GM21367 (cell line): ENCODE data around the gene SYNM.
"Not testable (repeated sequence)": the region's sequence is repeated elsewhere in the genome, so short reads cannot be mapped to it uniquely, and the experiment has no call there.

Source experiments
- ATAC-seq: cut with Tn5 transposase; IDR thresholded peaks from one replicate; pipeline ENCODE4 v1.9.1; 2021; ENCODE audit not compliant: unreplicated experiment

Gene SYNM, protein sequence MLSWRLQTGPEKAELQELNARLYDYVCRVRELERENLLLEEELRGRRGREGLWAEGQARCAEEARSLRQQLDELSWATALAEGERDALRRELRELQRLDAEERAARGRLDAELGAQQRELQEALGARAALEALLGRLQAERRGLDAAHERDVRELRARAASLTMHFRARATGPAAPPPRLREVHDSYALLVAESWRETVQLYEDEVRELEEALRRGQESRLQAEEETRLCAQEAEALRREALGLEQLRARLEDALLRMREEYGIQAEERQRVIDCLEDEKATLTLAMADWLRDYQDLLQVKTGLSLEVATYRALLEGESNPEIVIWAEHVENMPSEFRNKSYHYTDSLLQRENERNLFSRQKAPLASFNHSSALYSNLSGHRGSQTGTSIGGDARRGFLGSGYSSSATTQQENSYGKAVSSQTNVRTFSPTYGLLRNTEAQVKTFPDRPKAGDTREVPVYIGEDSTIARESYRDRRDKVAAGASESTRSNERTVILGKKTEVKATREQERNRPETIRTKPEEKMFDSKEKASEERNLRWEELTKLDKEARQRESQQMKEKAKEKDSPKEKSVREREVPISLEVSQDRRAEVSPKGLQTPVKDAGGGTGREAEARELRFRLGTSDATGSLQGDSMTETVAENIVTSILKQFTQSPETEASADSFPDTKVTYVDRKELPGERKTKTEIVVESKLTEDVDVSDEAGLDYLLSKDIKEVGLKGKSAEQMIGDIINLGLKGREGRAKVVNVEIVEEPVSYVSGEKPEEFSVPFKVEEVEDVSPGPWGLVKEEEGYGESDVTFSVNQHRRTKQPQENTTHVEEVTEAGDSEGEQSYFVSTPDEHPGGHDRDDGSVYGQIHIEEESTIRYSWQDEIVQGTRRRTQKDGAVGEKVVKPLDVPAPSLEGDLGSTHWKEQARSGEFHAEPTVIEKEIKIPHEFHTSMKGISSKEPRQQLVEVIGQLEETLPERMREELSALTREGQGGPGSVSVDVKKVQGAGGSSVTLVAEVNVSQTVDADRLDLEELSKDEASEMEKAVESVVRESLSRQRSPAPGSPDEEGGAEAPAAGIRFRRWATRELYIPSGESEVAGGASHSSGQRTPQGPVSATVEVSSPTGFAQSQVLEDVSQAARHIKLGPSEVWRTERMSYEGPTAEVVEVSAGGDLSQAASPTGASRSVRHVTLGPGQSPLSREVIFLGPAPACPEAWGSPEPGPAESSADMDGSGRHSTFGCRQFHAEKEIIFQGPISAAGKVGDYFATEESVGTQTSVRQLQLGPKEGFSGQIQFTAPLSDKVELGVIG (N-terminal part only)

DNA sequence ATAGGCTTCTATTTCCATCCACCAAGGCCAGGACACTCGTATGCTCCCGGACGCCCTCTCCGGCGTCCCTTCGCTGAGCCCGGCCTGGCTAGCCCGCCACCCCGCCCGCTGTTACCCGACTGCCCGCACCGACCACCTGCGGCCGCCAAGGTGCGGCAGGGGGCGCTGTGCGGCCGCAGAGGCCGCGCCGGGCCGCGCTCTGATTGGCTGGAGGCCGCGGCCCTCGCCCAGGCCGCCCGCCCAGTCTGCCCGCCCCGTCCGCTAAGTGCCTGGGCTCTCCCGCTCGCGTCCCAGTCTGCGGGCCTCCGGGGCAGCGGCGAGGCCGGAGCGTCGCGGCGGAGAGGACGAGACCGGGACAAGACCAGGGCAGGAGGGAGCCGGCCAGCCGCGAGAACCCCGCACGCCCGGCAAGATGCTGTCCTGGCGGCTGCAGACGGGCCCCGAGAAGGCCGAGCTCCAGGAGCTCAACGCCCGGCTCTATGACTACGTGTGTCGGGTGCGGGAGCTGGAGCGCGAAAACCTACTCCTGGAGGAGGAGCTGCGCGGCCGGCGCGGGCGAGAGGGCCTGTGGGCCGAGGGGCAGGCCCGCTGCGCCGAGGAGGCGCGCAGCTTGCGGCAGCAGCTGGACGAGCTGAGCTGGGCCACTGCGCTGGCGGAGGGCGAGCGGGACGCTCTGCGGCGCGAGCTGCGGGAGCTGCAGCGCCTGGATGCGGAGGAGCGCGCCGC is at the start of gene SYNM:
Gene SYNM, plus strand, starts transcription at position 293 of the 726 bp plus-strand sequence. Its CDS starts 120 bp downstream, at position 413.
- peak; percentile 73 for ATAC-seq

DNA sequence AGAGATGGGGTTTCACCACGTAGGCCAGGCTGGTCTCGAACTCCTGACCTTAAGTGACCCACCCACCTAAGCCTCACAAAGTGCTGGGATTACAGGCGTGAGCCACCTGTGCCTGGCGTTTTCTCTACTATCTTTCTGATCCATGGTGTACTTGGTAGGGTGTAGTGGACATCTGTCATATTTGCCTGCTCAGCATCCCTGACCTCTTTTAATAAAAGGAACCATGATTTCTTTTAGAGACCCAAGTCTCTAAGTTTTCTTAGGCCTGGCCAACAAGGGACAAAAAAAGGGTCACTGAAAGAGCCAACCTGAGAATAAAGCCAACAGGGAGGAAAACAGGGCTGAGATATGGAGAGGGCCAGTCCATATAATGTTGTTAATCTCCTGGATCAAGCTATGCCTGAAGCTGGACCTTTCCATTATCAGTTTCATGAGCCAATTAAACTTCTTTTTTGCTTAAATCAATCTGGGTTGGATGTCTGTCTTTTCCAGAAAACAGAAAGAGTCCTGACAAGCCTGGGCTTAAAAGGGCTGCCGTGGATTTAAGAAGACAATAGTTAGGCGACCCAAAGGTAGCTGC is 49.2 kb upstream of the SYNM start:
- ATAC-seq = no peak

DNA sequence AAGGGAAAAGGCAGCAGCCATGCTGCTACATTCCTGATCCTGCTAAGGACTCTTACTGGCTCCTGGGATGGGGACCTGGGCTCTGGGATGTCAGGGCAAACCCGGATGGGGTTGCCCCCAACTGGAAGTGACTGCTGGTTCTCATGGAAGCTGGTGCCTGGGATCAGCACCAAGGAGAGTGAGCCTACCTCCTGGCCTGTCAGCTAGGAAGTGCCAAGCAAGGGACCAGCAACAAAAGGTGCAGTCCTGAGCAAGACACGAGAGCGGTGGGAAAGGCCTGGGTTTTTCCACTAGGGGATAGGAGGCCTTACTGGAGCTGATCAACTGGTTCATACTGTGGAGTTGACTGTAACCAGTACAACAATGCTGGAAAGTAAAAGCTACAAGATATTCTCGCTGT is 47.9 kb upstream of the SYNM start:
- ATAC-seq = no peak

DNA sequence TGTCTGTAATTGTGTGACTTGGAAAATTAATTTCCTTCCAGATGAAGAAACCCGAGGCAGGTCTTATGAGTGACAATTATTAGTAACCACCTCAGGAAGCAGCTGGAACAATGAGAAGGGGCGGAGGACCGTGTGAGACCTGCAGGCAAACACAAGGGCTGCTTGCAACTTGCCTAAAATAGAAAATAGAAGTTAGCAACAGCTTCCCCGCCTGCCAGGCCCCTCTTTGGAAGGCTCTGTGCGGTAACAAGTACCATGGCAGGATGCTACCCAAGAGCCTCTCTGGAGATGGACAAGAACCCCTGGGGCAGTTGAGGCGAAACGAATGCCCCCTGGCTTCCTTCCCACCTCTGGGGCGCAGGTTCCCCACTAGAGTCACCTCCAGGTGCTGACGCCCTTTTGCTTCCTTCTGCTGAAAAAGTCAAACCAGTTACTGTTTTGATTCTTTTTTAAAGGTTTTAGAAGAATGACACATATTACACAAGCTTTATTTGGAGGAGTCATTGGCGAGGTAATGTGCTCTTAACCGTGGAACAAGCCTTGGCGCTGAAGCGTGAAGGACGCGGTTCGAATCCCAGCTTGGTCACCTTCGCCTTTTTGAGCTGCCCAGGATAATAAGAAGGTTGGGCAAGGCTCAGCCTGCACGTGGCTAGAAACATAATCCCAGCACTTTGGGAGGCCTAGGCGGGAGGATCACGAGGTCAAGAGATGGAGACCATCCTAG is 47.0 kb upstream of the SYNM start:
- no peak for ATAC-seq

DNA sequence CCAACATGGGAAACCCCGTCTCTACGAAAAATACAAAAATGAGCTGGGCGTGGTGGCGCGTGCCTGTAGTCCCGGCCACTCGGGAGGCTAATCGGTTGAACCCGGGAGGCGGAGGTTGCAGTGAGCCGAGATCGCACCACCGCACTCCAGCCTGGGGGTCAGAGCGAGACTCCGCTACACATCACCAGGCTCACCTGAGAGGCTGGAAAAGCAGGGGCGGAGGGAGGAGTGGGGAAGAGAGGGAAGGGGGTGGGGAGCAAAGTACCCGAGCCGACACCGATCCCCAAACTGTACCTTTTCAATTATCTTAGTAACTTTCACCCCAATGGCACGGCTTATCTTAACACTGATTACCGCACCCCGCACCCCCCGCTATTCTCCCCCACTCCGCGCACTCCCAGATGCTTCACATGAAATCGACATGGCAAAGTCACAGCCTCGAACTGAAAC is 46.4 kb upstream of the SYNM start:
- ATAC-seq = no peak

DNA sequence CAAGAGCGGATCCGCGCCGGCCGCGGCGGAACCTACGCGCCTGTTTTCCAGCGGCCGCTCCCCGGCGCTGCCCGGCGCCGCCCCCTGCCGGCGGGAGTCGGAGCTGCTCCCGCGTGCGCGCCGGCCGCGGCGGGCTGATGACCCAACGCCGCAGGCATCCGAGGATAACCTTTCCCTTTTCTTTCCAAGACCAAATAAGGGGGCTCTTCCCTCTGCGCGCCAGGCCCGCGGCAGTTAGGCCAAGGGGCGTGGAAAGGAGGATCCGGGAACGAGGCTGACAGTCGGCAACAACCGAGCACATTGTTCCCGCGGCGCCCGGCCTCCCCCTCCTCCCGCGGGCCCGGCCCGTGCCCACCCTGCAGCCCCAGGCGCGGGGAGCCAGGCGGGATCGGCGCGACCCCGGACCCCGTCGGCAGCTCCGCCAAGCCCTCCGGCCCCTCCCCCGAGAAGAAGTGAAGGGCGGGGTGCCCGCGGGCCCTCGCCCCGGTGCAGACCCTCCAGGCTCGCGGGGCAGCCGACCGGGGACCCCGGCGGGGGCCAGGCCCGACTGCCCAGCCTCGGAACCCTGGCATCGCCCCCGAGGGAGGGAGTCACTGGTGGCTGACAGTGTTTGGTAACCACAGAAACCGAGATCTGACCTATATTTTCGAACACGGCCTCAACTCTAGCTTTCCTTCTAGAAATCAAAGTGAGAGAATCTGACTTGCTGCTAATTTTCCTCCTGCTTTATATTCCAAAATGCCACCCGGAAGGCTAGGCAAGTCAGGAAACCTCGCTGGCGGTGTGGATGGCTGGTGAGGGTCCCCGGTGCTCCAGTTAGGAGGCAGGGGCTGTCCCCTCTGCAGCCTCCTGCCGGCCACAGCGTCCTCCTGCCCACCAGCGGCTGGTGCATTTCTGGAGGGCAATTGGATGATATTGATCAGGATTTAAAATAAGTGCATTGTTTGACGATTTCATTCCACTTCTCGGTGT is 45.6 kb upstream of the SYNM start:
- ATAC-seq = peak; percentile 76

DNA sequence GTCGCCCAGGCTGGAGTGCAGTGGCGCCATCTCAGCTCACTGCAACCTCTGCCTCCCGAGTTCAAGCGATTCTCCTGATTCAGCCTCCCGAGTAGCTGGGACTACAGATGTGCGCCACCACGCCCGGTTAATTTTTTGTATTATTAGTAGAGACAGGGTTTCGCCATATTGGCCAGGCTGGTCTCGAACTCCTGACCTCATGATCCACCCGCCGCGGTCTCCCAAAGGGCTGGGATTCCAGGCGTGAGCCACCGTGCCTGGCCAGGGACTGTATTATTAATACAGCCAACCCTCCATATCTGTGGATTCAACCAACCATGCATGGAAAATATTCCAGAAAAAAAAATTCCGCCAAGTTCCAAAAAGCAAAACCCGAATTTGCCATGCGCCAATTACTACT is 44.7 kb upstream of the SYNM start:
- not testable (repeated sequence) for ATAC-seq

DNA sequence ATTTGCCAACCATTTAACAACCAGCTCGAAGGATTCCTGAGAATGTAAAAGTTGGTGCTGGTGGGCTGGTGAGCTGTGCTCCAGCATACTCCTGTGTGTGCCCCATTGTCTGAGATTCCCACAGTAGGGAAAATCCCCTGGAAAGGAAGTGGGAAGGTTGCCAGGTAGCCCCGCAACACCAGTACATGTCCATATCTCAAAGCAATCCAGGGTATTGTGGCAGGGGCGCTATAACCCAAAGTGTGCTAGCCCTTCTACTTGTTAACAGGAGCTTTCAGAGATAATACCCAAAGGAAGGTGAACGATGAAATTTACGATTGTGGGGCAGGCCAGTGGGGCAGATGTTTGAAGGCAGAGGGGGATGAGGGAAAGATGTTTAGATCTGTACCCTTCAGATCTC is 42.7 kb upstream of the SYNM start:
- no peak for ATAC-seq

DNA sequence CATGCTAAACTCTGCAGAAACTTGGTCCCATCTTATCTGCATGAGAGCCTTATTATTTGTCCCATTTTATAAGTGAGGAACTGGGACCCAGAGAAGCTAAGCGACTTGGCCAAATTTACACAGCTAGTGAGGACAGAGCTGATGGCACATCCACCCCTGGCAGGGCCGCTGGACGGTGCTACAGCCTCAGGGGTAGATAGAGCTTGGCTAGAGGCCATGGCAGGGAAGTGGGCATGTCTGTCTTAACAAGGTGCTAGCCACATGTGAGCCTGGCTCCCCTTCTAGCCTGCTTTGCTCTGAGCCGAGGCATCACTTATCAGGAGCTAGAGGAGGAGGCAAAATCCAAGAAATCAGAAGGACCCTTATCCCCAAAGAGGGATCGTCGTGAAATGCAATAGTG is 36.7 kb upstream of the SYNM start:
- no peak for ATAC-seq

DNA sequence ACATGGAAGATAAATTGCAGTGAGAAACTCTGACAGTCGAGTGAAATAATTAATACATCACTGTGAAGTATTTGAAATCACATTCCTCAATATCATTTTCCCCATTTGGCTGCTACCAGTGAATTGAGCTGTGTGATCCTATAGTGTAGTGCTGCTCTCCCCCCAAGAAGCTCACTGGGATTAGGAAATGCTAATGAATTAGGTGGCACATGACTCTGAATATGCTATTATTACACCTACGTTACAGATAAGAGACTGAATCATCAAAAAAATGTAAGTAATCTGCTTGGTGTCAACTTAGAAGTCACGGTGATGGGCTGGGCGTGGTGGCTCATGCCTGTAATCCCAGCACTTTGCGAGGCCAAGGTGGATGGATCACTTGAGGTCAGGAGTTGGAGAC is 34.7 kb upstream of the SYNM start:
- no peak for ATAC-seq

DNA sequence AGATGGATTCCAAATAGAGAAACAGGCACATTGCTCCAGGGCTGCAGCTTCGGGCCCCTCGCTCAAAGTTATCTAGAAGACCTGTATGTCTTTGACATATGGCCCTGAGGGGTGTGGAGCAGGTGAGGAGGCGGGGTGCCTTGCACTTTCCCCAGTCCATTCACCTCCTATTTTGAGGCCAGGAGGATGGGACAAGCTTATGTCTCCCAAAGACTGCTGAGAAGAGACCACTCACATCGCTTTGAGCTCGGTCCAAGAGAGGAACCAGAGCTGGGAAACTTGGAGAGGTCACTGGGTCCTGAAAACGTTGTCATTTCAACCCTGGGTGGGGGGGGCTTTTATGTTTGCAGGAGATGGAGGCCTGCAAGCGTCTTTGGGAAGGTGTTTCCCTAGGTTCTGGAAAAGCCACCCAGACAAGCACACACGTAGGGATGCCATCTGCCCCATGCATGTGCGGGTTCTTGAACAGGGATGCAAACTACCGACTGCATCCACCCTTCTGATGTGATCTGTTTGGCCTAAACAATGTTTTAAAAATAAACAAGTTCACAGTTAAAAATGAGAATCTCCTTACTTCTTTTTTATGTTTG is 33.7 kb upstream of the SYNM start:
- ATAC-seq = no peak

DNA sequence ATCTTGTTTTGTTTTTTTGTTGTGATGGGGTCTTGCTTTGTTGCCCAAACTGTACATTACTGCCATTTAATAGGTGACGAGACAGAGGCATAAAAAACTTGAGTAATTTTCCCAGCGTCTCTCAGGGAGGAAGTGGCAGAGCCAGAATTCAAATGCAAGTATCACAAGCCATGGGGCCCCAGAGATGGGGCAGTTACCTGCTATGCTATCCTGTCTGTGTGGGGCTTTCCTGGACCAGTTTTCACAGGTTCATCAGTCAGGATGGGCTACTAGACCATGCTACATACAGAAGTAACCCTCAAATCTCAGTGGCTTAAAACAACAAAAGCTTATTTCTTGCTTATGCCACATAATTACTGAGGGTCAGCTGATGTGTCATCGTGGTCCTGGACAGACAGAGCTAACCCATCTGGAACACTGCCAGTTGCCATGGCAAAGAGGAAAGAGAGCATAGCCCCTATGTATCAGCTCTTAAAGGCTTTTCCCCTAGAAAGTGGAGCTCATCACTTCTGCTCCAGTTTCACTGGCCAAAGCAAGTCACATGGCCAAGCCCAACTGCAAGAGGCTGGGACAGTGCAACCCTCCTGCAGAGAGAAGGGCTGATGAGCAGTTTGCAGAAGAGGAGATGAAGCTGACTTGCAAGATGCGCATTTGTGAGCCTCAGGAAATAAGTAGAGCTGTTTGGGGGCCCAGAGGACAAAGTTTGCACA is 31.7 kb upstream of the SYNM start:
- peak; percentile 50 for ATAC-seq

DNA sequence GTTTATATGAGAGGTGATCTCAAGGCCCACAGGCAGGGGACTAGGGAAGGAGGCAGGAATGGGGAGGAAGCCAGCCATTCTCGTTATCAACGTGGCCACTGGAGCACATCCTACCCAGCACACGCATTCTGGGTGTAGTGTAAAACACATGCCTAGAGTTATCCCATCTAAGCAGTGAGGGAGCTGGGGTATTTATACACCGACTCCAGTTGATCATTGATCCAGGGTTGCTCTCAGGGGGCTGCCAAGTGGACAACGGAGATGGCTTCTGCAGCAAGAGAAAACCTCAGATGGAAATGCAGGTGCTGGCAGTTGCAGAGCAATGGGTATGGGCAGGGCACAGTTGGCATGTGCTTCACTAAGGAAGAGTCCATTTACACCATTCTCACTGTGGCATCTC is 30.4 kb upstream of the SYNM start:
- ATAC-seq = no peak

DNA sequence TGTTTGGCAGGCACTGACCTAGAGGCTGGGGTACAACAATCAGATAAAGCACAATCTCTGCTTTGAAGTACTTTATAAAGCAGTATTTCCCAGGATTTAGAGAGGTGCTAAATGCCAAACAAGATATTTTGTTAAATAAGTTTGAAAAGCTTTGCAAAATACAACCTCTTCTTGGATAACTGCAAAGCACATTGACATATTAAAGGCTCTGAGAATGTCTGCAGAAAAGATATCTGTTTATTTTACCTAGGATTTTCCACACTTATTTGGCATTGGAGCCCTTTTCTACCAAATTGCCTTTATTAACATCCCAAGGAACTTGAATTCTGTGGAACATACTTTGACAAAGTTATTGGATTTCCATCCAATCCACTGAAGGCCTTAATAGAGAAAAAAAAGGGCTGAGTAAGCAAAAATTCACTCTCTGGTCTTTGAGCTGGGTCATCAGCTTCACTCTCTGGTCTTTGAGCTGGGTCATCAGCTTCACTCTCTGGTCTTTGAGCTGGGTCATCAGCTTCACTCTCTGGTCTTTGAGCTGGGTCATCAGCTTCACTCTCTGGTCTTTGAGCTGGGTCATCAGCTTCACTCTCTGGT is 29.7 kb upstream of the SYNM start:
- ATAC-seq = not testable (repeated sequence)

DNA sequence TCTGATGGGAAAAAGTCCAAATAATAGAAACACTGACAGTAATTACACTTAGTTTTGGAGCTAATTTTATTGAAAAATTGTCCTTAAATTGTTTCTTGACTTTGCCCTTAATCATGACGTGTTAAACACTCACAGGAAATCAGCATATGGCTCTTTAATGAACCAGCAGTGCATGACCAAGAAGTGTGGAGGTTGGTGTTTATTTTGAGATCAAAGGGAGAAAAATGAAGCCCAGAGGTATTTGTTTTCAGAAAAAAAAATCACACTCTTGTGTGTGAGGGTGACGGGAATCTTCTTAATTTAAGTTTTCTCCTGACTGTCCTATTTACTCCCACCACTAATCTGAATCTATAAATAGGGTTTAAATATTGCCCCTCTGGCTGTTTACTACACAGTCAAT is 28.8 kb upstream of the SYNM start:
- no peak for ATAC-seq

DNA sequence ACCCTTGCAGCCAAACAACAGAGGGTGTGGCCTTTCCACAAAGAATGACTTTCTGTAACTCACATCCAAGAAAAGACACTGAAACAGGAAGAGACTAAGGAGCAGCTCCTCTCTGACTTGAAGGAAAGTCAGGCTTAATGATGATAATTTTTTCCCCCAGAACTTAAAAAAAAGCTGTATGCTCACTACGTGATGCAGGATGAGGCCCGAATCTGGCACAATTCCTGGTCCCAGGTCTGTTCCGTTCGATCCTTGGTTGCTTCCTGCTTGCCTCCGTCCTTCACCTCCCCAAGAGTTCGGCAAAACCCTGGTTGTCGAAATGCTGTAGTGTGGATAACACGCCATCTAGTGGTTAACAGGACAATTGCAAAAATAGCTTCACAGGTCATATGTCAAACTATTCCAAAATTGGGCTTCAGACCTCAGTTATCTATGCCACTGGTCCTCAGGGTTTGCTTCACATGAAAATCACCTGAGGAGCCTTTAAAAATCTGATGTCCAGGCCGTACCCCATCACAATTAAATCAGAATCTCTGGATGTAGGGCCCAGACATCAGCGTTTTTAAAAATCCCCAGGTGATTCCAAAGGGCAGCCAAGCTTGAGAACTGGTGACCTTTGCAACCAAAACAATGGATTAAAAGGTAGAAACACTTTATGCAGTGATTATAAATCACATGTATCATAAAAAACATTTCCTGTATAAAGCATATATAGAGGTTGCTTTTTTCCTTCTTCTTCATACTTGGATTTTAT is 28.1 kb upstream of the SYNM start:
- ATAC-seq = peak; percentile 65
